ENCODE measurements around the gene SREK1. TPM values are rescaled to one million over a fixed set of nuclear protein-coding genes. Genes with fewer than 3 reads are reported as not detected.
A peak's percentile ranks its signal among the peaks of the same experiment; 100 is the strongest.

The SREK1 gene
- total RNA-seq, 1 experiment from 2014 or later, result 99.6 TPM

DNA sequence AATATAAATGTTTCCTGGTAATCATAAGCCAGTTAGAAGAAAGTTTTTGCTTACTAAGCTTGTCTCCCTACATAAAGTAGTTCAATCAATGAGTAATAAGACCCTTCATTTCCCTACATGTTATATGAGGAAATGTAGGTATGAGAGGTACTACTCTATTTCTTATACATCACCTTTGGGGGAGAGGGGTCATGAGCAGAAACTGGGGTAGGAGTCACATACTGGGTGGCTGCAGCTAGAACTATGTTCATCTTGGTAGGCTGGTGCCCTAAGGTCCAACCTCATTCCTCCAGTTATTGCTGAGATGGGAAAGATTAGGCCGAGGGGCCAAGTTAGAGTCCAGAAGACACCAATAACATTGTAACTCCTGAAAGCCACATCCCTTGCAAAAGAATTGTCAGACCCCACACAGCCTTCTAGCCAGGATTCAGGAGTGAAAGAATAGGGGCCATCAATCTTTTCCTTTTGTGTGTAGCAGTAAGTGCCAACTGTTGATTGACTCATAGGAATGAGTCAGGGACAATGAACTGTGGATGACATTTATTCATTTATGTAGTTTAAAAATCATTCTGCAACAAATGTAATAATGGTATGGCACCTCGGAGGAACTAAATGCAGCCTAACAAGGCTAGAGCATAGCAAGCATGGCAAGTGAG, 21.6 kb upstream of the SREK1 start:
- Mint-ChIP-seq H3K9me3 (ENCODE audit: low read depth, unreplicated experiment) (peaks cover 2% of the 10 kb centered on the region), H3K27ac (ENCODE audit: unreplicated experiment) (no peak overlapping the region), H3K4me3 (ENCODE audit: low read depth, unreplicated experiment) (no peak overlapping the region), H3K4me1 (ENCODE audit: low read depth, unreplicated experiment) (no peaks in the 10 kb centered on the region), H3K36me3 (ENCODE audit: insufficient read depth, unreplicated experiment) (no peaks in the 10 kb centered on the region), H3K27me3 (ENCODE audit: unreplicated experiment) (no peaks in the 10 kb centered on the region)
- no TSS peak for BruUV-seq (replicated peaks)
- TF ChIP-seq, protein P1, sequence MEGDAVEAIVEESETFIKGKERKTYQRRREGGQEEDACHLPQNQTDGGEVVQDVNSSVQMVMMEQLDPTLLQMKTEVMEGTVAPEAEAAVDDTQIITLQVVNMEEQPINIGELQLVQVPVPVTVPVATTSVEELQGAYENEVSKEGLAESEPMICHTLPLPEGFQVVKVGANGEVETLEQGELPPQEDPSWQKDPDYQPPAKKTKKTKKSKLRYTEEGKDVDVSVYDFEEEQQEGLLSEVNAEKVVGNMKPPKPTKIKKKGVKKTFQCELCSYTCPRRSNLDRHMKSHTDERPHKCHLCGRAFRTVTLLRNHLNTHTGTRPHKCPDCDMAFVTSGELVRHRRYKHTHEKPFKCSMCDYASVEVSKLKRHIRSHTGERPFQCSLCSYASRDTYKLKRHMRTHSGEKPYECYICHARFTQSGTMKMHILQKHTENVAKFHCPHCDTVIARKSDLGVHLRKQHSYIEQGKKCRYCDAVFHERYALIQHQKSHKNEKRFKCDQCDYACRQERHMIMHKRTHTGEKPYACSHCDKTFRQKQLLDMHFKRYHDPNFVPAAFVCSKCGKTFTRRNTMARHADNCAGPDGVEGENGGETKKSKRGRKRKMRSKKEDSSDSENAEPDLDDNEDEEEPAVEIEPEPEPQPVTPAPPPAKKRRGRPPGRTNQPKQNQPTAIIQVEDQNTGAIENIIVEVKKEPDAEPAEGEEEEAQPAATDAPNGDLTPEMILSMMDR (IDR thresholded peaks at IDR 0.05; ENCODE audit: unreplicated experiment), result no peak
- no peak for DNase-seq
- intact Hi-C loops (cut with micrococcal nuclease; ENCODE audit: unreplicated experiment), result no loop called here
- CTCF ChIA-PET, result no interaction called here

DNA sequence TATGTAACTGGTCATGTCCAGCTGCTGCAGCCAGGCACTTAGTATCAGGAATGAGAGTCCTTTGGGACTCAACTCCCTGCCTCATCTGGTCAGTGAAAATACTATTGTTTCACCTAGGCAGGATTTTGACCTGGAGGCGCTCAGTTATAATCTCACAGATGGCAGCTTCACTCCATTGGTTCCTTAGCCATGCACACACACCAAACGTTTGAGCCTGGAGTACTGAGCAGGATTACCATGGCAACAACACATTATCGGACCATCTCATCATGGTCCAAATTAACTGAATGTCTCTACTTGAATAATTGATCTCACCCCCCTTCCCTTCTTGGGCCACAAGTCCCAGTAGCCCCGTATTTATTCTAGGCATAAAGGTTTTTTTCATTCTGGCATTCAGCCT, 15.0 kb upstream of the SREK1 start:
- BruUV-seq (replicated peaks), result no TSS peak
- CTCF ChIA-PET, result interaction anchor here (0.6 kb wide), 1 partner anchor 418 kb away, joined by 9 read pairs; no protein-coding TSS in a partner anchor
- intact Hi-C loops (cut with micrococcal nuclease; ENCODE audit: unreplicated experiment), result no loop called here

DNA sequence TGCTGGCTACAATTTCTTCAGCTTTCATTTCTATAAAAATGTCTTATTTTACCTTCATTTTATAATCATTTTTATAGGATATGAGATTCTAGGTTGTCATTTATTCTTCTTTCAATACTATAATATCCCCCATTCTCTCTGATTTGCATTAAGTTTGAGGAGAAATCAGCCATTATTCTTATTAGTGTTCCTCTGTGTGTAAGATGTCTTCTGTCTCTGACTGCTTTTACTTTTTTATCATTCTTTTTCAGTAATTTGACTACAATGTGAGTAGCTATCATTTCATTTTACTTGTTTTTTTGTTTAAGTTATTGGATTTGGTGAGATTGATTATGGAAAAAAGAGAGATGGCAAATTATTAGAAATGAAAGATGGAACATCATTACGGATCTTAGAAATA, 13.6 kb upstream of the SREK1 start:
- no peak for DNase-seq
- intact Hi-C loops (cut with micrococcal nuclease; ENCODE audit: unreplicated experiment), result no loop called here
- Mint-ChIP-seq H3K4me1 (ENCODE audit: low read depth, unreplicated experiment) (no peaks in the 10 kb centered on the region), H3K4me3 (ENCODE audit: low read depth, unreplicated experiment) (no peak overlapping the region), H3K36me3 (ENCODE audit: insufficient read depth, unreplicated experiment) (no peaks in the 10 kb centered on the region), H3K27ac (ENCODE audit: unreplicated experiment) (no peak overlapping the region), H3K27me3 (ENCODE audit: unreplicated experiment) (no peaks in the 10 kb centered on the region), H3K9me3 (ENCODE audit: low read depth, unreplicated experiment) (no peaks in the 10 kb centered on the region)
- TF ChIP-seq, protein P1 (IDR thresholded peaks at IDR 0.05; ENCODE audit: unreplicated experiment), result no peak
- CTCF ChIA-PET, result no interaction called here
- no TSS peak for BruUV-seq (replicated peaks)

More for the DNA sequence above, 15.0 kb upstream of the SREK1 start:
- Mint-ChIP-seq H3K9me3 (ENCODE audit: low read depth, unreplicated experiment) (no peaks in the 10 kb centered on the region), H3K36me3 (ENCODE audit: insufficient read depth, unreplicated experiment) (no peaks in the 10 kb centered on the region), H3K27ac (ENCODE audit: unreplicated experiment) (no peak overlapping the region), H3K4me3 (ENCODE audit: low read depth, unreplicated experiment) (no peak overlapping the region), H3K4me1 (ENCODE audit: low read depth, unreplicated experiment) (no peaks in the 10 kb centered on the region), H3K27me3 (ENCODE audit: unreplicated experiment) (no peaks in the 10 kb centered on the region)
- no peak for DNase-seq
- TF ChIP-seq, protein P1 (IDR thresholded peaks at IDR 0.05; ENCODE audit: unreplicated experiment), result no peak

DNA sequence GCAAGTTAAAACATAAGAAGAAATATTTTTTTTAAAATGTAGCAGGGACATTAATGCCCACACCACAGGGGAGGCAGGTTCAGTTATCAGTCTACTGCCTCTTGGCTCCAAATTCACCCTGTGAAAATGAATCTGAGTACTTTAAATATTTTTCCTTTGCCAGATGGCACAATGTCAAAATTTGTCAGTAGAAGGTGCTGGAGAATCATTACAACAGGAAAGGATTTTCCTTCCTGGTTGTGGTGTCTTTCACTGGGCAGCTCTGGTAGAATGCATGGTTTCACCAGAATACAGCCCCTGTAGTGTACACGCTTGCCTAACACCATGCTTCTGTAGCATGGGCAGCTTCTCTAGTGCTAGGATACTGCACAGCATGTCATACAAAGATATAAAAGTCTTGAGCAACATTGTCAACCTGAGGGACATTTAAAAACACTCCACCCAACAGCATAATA, 9.7 kb upstream of the SREK1 start:
- Mint-ChIP-seq H3K27me3 (ENCODE audit: unreplicated experiment) (no peaks in the 10 kb centered on the region), H3K4me1 (ENCODE audit: low read depth, unreplicated experiment) (no peaks in the 10 kb centered on the region), H3K9me3 (ENCODE audit: low read depth, unreplicated experiment) (no peaks in the 10 kb centered on the region), H3K27ac (ENCODE audit: unreplicated experiment) (no peak overlapping the region), H3K36me3 (ENCODE audit: insufficient read depth, unreplicated experiment) (no peaks in the 10 kb centered on the region), H3K4me3 (ENCODE audit: low read depth, unreplicated experiment) (no peak overlapping the region)
- CTCF ChIA-PET, result no interaction called here
- DNase-seq, result peak; percentile 2
- TF ChIP-seq, protein P1 (IDR thresholded peaks at IDR 0.05; ENCODE audit: unreplicated experiment), result no peak
- intact Hi-C loops (cut with micrococcal nuclease; ENCODE audit: unreplicated experiment), result no loop called here
- no TSS peak for BruUV-seq (replicated peaks)

All from Calu3 (cell line).